Measurements from ENCODE around the gene RPL41.

DNA sequence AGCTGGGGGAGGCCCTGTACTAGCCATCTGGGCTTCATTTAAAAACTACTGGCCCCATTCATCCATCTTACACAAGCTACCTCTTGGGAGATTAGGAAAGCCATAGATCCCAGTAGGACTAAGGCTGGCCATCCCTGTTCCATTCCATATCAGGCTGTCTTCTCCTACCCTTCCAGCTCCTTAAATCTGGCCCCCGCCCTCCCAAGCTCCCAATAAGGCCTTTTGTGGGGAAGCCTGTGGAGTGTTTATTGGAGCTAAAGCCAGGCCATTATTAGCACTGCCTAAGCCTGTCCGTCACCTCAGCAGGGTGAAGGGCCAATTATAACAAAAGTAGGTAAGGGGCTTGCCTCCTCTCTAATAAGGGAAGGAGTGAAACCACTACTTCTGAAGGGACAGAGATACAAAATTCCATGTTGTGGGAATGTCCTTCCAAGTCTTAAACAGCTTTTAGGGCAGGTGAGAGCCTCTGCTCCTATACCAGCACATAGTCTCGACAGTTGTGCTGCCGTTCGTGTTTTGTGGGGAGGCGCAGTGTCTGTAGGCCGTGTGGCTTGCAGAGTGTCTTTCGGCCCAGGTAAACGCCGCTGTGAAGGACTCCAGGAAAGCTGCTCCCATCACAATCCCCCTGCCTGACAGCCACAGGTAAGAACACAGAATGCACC is 45.4 kb downstream of the RPL41 start:
- TF ChIP-seq, protein P1, sequence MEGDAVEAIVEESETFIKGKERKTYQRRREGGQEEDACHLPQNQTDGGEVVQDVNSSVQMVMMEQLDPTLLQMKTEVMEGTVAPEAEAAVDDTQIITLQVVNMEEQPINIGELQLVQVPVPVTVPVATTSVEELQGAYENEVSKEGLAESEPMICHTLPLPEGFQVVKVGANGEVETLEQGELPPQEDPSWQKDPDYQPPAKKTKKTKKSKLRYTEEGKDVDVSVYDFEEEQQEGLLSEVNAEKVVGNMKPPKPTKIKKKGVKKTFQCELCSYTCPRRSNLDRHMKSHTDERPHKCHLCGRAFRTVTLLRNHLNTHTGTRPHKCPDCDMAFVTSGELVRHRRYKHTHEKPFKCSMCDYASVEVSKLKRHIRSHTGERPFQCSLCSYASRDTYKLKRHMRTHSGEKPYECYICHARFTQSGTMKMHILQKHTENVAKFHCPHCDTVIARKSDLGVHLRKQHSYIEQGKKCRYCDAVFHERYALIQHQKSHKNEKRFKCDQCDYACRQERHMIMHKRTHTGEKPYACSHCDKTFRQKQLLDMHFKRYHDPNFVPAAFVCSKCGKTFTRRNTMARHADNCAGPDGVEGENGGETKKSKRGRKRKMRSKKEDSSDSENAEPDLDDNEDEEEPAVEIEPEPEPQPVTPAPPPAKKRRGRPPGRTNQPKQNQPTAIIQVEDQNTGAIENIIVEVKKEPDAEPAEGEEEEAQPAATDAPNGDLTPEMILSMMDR (IDR thresholded peaks at IDR 0.05; ENCODE audit: low read length) = no peak
- TF ChIP-seq EZH2phosphoT487 (IDR thresholded peaks at IDR 0.05; ENCODE audit: low read length) = no peak
- TF ChIP-seq EZH2 (optimal IDR thresholded peaks at IDR 0.05; ENCODE audit: low read depth, low read length) = no peak
